GM19023 (cell line): ENCODE measurements around the gene LRIT3.

Experiments
- ATAC-seq: cut with Tn5 transposase; IDR thresholded peaks from one replicate; pipeline ENCODE4 v1.9.1; 2021; ENCODE audit warnings: mild to moderate bottlenecking, moderate library complexity; ENCODE audit not compliant: unreplicated experiment

LRIT3 gene

DNA sequence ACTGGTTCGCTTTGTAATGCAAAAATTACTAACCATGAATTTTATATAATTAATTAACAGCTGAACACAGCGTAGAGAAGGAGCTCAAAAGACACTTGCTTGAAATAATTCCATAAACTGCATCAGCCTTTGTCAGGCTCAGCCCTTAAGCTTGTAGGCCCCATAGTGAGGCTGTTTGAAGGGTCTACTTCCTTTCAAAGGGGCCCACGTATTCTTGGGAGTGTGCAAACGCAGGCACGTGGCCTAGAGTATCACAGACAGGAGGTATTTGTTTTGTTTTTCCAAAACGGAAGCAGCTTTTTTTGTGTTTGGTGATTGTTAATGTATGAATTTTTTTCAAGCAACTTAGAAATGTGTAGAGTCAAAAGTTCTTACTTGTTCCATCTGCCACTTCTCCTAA is 39.2 kb downstream of the LRIT3 start:
- ATAC-seq: no peak

- no peak for ATAC-seq
These were observed 42.2 kb downstream of the LRIT3 start for GRCh38 chr4:109890076-109890475.

GRCh38 chr4:109902559-109903251 is 54.8 kb downstream of the LRIT3 start:
- ATAC-seq: no peak

GRCh38 chr4:109908731-109909130 is 60.8 kb downstream of the LRIT3 start:
- no peak for ATAC-seq

DNA sequence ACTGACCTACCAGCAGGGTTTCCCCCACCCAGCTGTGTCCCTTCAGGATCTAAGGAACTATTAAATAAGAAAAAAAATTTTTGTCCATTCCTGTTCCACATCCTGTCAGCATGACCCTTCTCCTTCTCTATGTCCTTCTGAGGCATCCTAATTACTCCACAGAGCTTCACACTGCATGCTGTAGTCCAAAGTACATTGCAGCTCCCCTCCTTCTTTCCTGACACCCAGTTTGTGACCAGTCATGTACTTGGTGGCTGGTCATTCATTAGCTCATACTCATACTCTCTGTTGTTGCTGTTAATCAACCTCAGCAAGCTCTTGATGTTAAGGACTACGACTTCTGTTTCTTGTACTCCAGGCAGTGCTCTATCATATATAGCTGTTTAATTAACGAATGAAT is 62.3 kb downstream of the LRIT3 start:
- ATAC-seq: no peak

DNA sequence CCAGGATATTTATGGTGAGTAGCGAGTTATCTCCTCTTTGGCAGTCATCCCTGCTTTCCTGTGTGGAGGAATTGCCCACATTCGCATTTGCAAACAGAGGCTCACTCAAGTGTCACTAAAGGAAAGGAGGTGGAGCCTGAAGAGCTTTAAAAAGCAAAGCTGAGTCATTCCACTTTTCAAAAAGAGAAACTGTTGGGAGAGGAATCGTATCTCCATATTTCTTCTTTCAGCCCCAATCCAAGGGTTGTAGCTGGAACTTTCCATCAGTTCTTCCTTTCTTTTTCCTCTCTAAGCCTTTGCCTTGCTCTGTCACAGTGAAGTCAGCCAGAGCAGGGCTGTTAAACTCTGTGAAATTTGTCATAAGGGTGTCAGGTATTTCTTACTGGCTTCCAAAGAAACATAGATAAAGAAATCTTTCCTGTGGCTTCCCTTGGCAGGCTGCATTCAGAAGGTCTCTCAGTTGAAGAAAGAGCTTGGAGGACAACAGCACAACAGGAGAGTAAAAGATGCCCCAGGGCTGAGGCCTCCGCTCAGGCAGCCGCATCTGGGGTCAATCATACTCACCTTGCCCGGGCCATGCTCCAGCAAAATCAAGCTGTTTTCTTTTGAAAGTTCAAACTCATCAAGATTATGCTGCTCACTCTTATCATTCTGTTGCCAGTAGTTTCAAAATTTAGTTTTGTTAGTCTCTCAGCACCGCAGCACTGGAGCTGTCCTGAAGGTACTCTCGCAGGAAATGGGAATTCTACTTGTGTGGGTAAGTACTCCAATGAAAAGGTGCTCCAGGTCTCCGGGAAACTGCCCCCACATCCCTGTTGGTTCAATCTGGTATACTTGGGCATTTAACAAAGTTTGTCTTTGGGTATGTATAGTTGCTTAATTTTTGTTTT is 65.0 kb downstream of the LRIT3 start, which contains the start of gene EGF:
Gene EGF, plus strand, starts transcription at position 178 of the 890 bp plus-strand sequence. Its CDS starts 453 bp downstream, at position 631.
- ATAC-seq: no peak

- ATAC-seq: no peak
These were observed 65.8 kb downstream of the LRIT3 start for GRCh38 chr4:109913596-109914241.

- ATAC-seq: no peak
These were observed 66.4 kb downstream of the LRIT3 start for GRCh38 chr4:109914322-109914721.

GRCh38 chr4:109915385-109916026 is 67.6 kb downstream of the LRIT3 start:
- no peak for ATAC-seq

DNA sequence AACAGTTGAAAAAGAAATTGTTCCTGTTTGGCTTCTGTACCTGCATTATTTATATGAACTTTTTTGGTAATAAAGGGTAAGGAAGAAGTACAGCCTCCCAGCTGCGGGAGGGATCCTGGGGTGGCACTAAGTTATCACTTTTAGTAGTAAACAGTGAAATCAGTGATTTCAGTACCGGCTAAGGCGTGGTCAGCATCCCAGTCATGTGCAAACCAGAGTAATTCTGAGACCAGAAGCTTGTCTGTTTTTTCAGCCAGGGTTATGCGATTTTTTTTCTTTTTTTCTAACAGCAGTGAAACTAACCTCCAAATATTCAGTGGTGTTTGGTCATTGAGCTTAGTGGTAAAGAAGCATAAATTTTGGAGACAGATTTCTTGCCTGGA is 68.1 kb downstream of the LRIT3 start:
- ATAC-seq: no peak

GRCh38 chr4:109921384-109921808 is 73.5 kb downstream of the LRIT3 start:
- ATAC-seq: no peak
